T-cell (primary cell): ENCODE data around the gene UBE2G1. TPM values are rescaled to one million over a fixed set of nuclear protein-coding genes. Genes with fewer than 3 reads are reported as not detected.

Experiments
- ATAC-seq, 4 experiments: fragments of 200-7000 bp in 3 of 4; fragments of 150-1000 bp in 1 of 4; cut with Tn5 transposase; replicated peaks in 1 of 4; 1 replicate in 3 of 4; 2 replicates in 1 of 4; pipeline ENCODE4 v1.10.0; 2021; ENCODE audit warnings: moderate library complexity in 3 of 4, mild to moderate bottlenecking in 2 of 4, moderate number of reproducible peaks in 1 of 4
- CTCF ChIA-PET, 2 donors: fragments of 300-600 bp; sonication (Branson Sonifier 250); formaldehyde crosslinking; loops; one replicate each; lab custom pipeline; 2022; ENCODE audit warnings: antibody characterized with exemption in 2 of 2; lab: Charles Lee
- POLR2A ChIA-PET, 2 donors: fragments of 300-600 bp; sonication (Branson Sonifier 250); formaldehyde crosslinking; loops; one replicate each; lab custom pipeline; 2022; ENCODE audit warnings: antibody characterized with exemption in 2 of 2; lab: Charles Lee
- DNase-seq, 35 experiments: peaks; one replicate each; pipeline versions ENCODE4 v3.0.0 to v3.0.0-alpha.2; 2013 to 2023
- H3K27ac ChIP-seq: one replicate; pipeline ENCODE4 v1.5.1; 2013; ENCODE audit warnings: low read length
- H3K27me3 ChIP-seq, 2 experiments: replicated peaks in 1 of 2; 1 replicate in 1 of 2; 2 replicates in 1 of 2; pipeline versions ENCODE4 v1.6.1 to v1.7.0; 2013; ENCODE audit warnings: low read length in 1 of 2, mixed read lengths in 1 of 2; ENCODE audit not compliant: control insufficient read depth in 2 of 2, insufficient read depth in 2 of 2; ENCODE audit errors: extremely low read depth in 1 of 2
- H3K36me3 ChIP-seq, 2 donors: 1 replicate in 1 of 2; 2 replicates in 1 of 2; pipeline versions ENCODE4 v1.6.1 to v1.7.0; 2013; ENCODE audit warnings: low read length in 1 of 2; ENCODE audit not compliant: control insufficient read depth in 2 of 2, insufficient read depth in 1 of 2; ENCODE audit errors: extremely low read depth in 1 of 2
- H3K4me1 ChIP-seq, 2 experiments: 1 replicate in 1 of 2; 2 replicates in 1 of 2; pipeline versions ENCODE4 v1.6.1 to v1.7.0; 2013; ENCODE audit warnings: low read length in 2 of 2, mixed read lengths in 1 of 2; ENCODE audit not compliant: insufficient read depth in 2 of 2, control insufficient read depth in 1 of 2; ENCODE audit errors: extremely low read depth in 1 of 2
- H3K4me3 ChIP-seq, 2 donors: 1 replicate in 1 of 2; 2 replicates in 1 of 2; pipeline versions ENCODE4 v1.5.1 to v1.7.0; 2013; ENCODE audit warnings: mild to moderate bottlenecking in 2 of 2, low read length in 1 of 2, moderate library complexity in 1 of 2; ENCODE audit not compliant: control insufficient read depth in 1 of 2; ENCODE audit errors: extremely low read depth in 1 of 2
- H3K9me3 ChIP-seq: 2 replicates; pipeline ENCODE4 v1.7.0; 2013
- H3K27ac Mint-ChIP-seq, 2 donors: one replicate each; pipeline ENCODE4 v1.8.0; 2020 to 2021; ENCODE audit warnings: mild to moderate bottlenecking in 2 of 2, mixed read lengths in 2 of 2
- H3K27me3 Mint-ChIP-seq, 2 donors: one replicate each; pipeline ENCODE4 v1.8.0; 2021 to 2022; ENCODE audit warnings: mixed read lengths in 2 of 2
- H3K36me3 Mint-ChIP-seq: one replicate; pipeline ENCODE4 v1.8.0; 2021; ENCODE audit warnings: mixed read lengths
- H3K4me1 Mint-ChIP-seq, 3 donors: one replicate each; pipeline ENCODE4 v1.8.0; 2020 to 2022; ENCODE audit warnings: mixed read lengths in 3 of 3, mild to moderate bottlenecking in 1 of 3
- H3K4me3 Mint-ChIP-seq, 3 donors: one replicate each; pipeline ENCODE4 v1.8.0; 2020 to 2022; ENCODE audit warnings: mild to moderate bottlenecking in 3 of 3, mixed read lengths in 3 of 3, moderate library complexity in 3 of 3
- H3K9me3 Mint-ChIP-seq, 3 donors: one replicate each; pipeline ENCODE4 v1.8.0; 2020 to 2022; ENCODE audit warnings: mixed read lengths in 3 of 3
- WGBS: methylation state at CpG from one replicate; pipeline ENCODE4 v1.1.5; 2013; ENCODE audit warnings: missing lambda C conversion rate; ENCODE audit not compliant: insufficient coverage; 5-methylcytosine and 5-hydroxymethylcytosine counted together
- total RNA-seq, 35 experiments: library from RNA in 6 of 35; stranded (reverse) in 6 of 35; fragments of 120-200 nt in 1 of 35; gene quantifications; one replicate each; pipeline versions ENCODE4 v1.2.1 to v1.2.4 and lab custom pipeline; 2013 to 2026

Gene UBE2G1
- total RNA-seq, 5 donors from 2014 or later (not counting 1 experiment from before 2014, with no cell fraction given) = 49.6 to 62.5 (median 56.4) TPM

GRCh38 chr17:4394208-4395110 is 28.0 kb upstream of the UBE2G1 start:
- Mint-ChIP-seq H3K4me1 (peaks cover 4 to 17% (median 5%) of the 10 kb centered on the region in 3 donors), H3K4me3 (no peak overlapping the region), H3K27ac (no peak overlapping the region), H3K36me3 (no peaks in the 10 kb centered on the region), H3K27me3 (no peaks in the 10 kb centered on the region), H3K9me3 (no peaks in the 10 kb centered on the region)
- Histone ChIP-seq H3K4me3 (no peak overlapping the region), H3K36me3 (no peaks in the 10 kb centered on the region), H3K4me1 (no peaks in the 10 kb centered on the region), H3K27me3 (peaks cover 0 to 2% of the 10 kb centered on the region in 2 experiments), H3K27ac (no peak overlapping the region), H3K9me3 (no peaks in the 10 kb centered on the region)
- ChIA-PET CTCF (no interaction called here), POLR2A (no interaction called here)
- 90% methylated on average over 3 of the region's 5 CpGs for WGBS
- no peak for DNase-seq
- ATAC-seq = no peak

DNA sequence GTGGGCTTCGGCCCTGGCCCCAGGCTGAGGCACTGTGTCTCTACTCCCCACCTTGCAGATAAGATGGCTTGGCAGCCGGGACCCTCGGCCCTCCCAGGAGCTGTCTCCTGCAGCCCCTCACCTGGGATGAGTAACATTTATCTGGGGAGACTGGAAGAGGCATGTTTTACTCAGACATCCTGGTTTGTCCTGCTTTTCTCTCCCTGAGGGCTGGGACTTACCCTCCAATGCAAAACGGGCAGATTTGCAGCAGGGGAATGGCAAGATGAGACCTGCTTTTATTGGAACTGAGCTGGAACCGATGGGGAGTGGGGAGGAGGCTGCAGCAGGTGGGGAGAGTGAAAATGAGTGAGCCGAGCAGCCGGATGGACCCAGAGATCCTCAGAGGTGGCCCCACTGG is 27.3 kb upstream of the UBE2G1 start:
- H3K36me3 Mint-ChIP-seq = no peaks in the 10 kb centered on the region
- ChIA-PET CTCF (no interaction called here), POLR2A (no interaction called here)
- Histone ChIP-seq H3K4me1 (no peaks in the 10 kb centered on the region), H3K27me3 (peaks cover 0 to 2% of the 10 kb centered on the region in 2 experiments), H3K9me3 (no peaks in the 10 kb centered on the region), H3K36me3 (no peaks in the 10 kb centered on the region), H3K4me3 (no peak overlapping the region), H3K27ac (no peak overlapping the region)
- DNase-seq (no peak), ATAC-seq (no peak)
- no peak overlapping the region for H3K27ac Mint-ChIP-seq
- peaks cover 4 to 17% (median 5%) of the 10 kb centered on the region in 3 donors for H3K4me1 Mint-ChIP-seq
- no peaks in the 10 kb centered on the region for H3K27me3 Mint-ChIP-seq
- H3K9me3 Mint-ChIP-seq = no peaks in the 10 kb centered on the region
- WGBS = 86% methylated on average over 6 of the region's 7 CpGs
- H3K4me3 Mint-ChIP-seq = no peak overlapping the region

- no peak overlapping the region for H3K27ac Mint-ChIP-seq
These were observed 22.6 kb upstream of the UBE2G1 start for GRCh38 chr17:4389079-4389478.

DNA sequence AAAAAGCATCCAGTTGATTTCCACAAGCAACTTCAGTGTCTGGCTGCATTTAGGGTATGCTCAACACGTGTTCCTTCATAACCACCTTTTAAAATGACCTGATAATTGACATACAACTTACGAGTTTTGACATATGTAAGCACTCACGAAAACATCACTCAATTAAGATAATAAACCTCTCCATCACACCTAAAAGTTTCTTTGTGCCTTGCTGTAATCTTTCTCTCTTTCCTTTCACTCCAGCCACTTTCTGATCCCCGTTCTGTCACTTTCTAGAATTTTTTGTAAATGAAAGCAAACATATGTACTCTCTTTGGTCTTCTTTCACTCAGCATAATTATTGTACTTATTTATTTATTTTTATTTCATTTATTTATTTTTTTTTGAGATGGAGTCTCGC is 20.7 kb upstream of the UBE2G1 start:
- Histone ChIP-seq H3K4me1 (no peaks in the 10 kb centered on the region), H3K27me3 (no peaks in the 10 kb centered on the region), H3K4me3 (no peak overlapping the region), H3K9me3 (no peaks in the 10 kb centered on the region), H3K36me3 (no peaks in the 10 kb centered on the region), H3K27ac (no peak overlapping the region)
- H3K4me1 Mint-ChIP-seq = peaks cover 0 to 5% (median 0%) of the 10 kb centered on the region in 3 donors
- 100% methylated on average over 1 of the region's 5 CpGs for WGBS
- H3K27ac Mint-ChIP-seq = no peak overlapping the region
- DNase-seq (no peak), ATAC-seq (no peak)
- ChIA-PET POLR2A (interaction anchor here in 1 of 2 donors (0.7 kb wide), 1 partner anchor 54 kb away, joined by 4 read pairs; no protein-coding TSS in a partner anchor), CTCF (no interaction called here)
- H3K9me3 Mint-ChIP-seq = no peaks in the 10 kb centered on the region
- H3K36me3 Mint-ChIP-seq = no peaks in the 10 kb centered on the region
- no peak overlapping the region for H3K4me3 Mint-ChIP-seq
- H3K27me3 Mint-ChIP-seq = no peaks in the 10 kb centered on the region

More at GRCh38 chr17:4389079-4389478, 22.6 kb upstream of the UBE2G1 start:
- no peak for ATAC-seq
- H3K27ac ChIP-seq = no peak overlapping the region
- no peak for DNase-seq
- no peaks in the 10 kb centered on the region for H3K9me3 Mint-ChIP-seq
- ChIA-PET CTCF (interaction anchor here (0.6 kb wide), 3 partner anchors 59 to 391 kb away, joined by 3 read pairs; no protein-coding TSS in a partner anchor), POLR2A (no interaction called here)
- no peaks in the 10 kb centered on the region for H3K27me3 Mint-ChIP-seq
- no peaks in the 10 kb centered on the region for H3K4me1 Mint-ChIP-seq
- no peak overlapping the region for H3K4me3 Mint-ChIP-seq
- no peaks in the 10 kb centered on the region for H3K4me1 ChIP-seq
- H3K27me3 ChIP-seq = no peaks in the 10 kb centered on the region
- no peaks in the 10 kb centered on the region for H3K36me3 Mint-ChIP-seq
- 81% methylated on average over 8 of the region's 8 CpGs for WGBS
- H3K36me3 ChIP-seq = no peaks in the 10 kb centered on the region
- H3K9me3 ChIP-seq = no peaks in the 10 kb centered on the region
- no peak overlapping the region for H3K4me3 ChIP-seq

- POLR2A ChIA-PET = interaction anchor here in 1 of 2 donors (0.7 kb wide), 1 partner anchor 53 kb away, joined by 4 read pairs; no protein-coding TSS in a partner anchor
- H3K4me3 ChIP-seq = no peak overlapping the region
These were observed 19.9 kb upstream of the UBE2G1 start for GRCh38 chr17:4386406-4386805.

DNA sequence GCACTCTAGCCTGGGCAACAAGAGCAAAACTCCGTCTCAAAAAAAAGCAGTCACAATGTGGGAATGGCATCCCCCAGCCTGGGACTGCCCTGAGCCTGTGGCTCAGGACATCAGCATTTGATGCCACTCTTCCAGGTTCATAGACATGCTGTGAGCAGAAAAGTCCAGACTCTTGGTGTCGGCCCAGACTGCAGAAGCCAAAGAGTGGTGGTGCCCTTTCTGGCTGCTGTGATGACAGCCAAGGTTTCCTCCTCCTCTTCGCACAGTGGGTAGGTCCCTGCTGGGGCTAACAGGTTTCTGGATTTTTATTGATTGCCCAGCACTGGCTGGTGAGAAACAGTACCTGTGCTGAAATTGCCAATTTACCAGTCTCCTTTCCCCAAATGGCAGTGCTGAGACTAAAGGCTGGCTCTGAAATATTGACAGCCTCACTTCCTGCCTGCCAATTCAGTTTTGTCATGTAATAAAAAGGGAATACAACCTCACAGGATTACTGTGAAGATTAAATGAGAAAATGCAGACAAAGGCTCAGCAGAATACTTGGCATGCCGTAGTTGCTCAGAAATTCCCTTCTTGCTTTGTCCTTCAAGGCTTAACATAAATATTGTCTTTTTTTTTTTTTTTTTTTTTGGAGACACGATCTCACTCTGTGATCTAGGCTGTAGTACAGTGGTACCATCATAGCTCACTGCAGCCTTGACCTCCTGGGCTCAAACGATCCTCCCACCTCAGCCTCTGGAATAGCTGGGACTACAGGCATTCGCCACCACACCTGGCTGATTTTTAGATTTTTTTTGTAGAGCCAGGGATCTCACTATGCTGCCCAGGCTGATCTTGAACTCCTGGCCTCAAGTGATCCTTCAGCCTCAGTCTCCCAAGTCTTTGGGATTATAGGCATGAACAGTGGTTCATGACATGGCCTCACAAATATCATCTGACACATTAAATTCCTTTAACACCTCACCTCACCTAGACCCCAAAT is 15.5 kb upstream of the UBE2G1 start:
- CTCF ChIA-PET = interaction anchor here in 1 of 2 donors (0.6 to 0.7 kb wide), 2 partner anchors 84 to 349 kb away, joined by 3 to 7 read pairs; no protein-coding TSS in a partner anchor
- Mint-ChIP-seq H3K9me3 (no peaks in the 10 kb centered on the region), H3K27me3 (no peaks in the 10 kb centered on the region), H3K27ac (no peak overlapping the region), H3K4me3 (peak overlapping the region in 1 of 3 donors; percentile 61), H3K4me1 (peaks cover 5 to 15% (median 6%) of the 10 kb centered on the region in 3 donors), H3K36me3 (no peaks in the 10 kb centered on the region)
- Histone ChIP-seq H3K9me3 (no peaks in the 10 kb centered on the region), H3K27me3 (no peaks in the 10 kb centered on the region), H3K4me1 (peaks cover 4% of the 10 kb centered on the region in 2 experiments), H3K4me3 (no peak overlapping the region), H3K27ac (no peak overlapping the region), H3K36me3 (no peaks in the 10 kb centered on the region)
- peak in 2 of 4 experiments; percentile 51 to 59 for ATAC-seq
- POLR2A ChIA-PET = interaction anchor here in 1 of 2 donors (0.5 kb wide), 1 partner anchor 11 kb away, joined by 3 read pairs; no protein-coding TSS in a partner anchor
- peak in 1 of 35 experiments; percentile 11 for DNase-seq
- WGBS = 87% methylated on average over 5 of the region's 7 CpGs

More at GRCh38 chr17:4386406-4386805, 19.9 kb upstream of the UBE2G1 start:
- peaks cover under 1 to 5% (median 2%) of the 10 kb centered on the region in 3 donors for H3K4me1 Mint-ChIP-seq
- no peaks in the 10 kb centered on the region for H3K36me3 Mint-ChIP-seq
- no peak for ATAC-seq
- no peak overlapping the region for H3K27ac Mint-ChIP-seq
- H3K9me3 ChIP-seq = no peaks in the 10 kb centered on the region
- H3K4me3 Mint-ChIP-seq = no peak overlapping the region
- no peaks in the 10 kb centered on the region for H3K27me3 Mint-ChIP-seq
- DNase-seq = no peak
- no peaks in the 10 kb centered on the region for H3K36me3 ChIP-seq
- no peak overlapping the region for H3K27ac ChIP-seq
- CTCF ChIA-PET = no interaction called here
- H3K27me3 ChIP-seq = no peaks in the 10 kb centered on the region
- WGBS = no CpG with 5 or more reads among the region's 2 CpGs
- H3K9me3 Mint-ChIP-seq = no peaks in the 10 kb centered on the region
- H3K4me1 ChIP-seq = peaks cover 2 to 4% of the 10 kb centered on the region in 2 experiments
